Prostate gland (tissue), 2 donors: ENCODE results near the gene EEF1G. TPM values are rescaled to one million over a fixed set of nuclear protein-coding genes. Genes with fewer than 3 reads are reported as not detected.
A peak's percentile ranks its signal among the peaks of the same experiment; 100 is the strongest.

Experiments used
- DNase-seq: peaks from one replicate; pipeline ENCODE4 v3.0.0-alpha.2; 2019; ENCODE audit warnings: low spot score
- H3K27ac ChIP-seq, 2 donors: fragments of 200-600 bp; sonication (generic); 2 replicates each; pipeline ENCODE4 v1.5.1; 2017 to 2019
- H3K27me3 ChIP-seq: fragments of 200-600 bp; sonication (generic); replicated peaks from 2 replicates; pipeline ENCODE4 v1.5.1; 2019; ENCODE audit not compliant: insufficient read depth
- H3K36me3 ChIP-seq, 2 donors: fragments of 200-600 bp; sonication (generic); 1 replicate in 1 of 2; 2 replicates in 1 of 2; pipeline versions ENCODE4 v1.5.1 to v1.8.1; 2017 to 2019
- H3K4me1 ChIP-seq: fragments of 200-600 bp; sonication (generic); replicated peaks from 2 replicates; pipeline ENCODE4 v1.5.1; 2019
- H3K4me3 ChIP-seq, 2 donors: fragments of 200-600 bp; sonication (generic); 2 replicates each; pipeline ENCODE4 v1.5.1; 2017 to 2019
- H3K9me3 ChIP-seq: fragments of 200-600 bp; sonication (generic); 2 replicates; pipeline ENCODE4 v1.5.1; 2017
- POLR2A ChIP-seq: fragments of 450-650 bp; IDR thresholded peaks from one replicate; pipeline ENCODE4 v1.6.1; 2016; ENCODE audit warnings: antibody characterized with exemption, mild to moderate bottlenecking
- POLR2AphosphoS5 ChIP-seq: sonication (generic); formaldehyde crosslinking; IDR thresholded peaks from one replicate; pipeline ENCODE4 v1.6.1; 2017; ENCODE audit warnings: antibody characterized with exemption
- WGBS: methylation state at CpG from one replicate; pipeline ENCODE4 v1.1.5; 2018; 5-methylcytosine and 5-hydroxymethylcytosine counted together
- intact Hi-C: fragments of 100-400 bp; cut with DNase I; formaldehyde crosslinking; loops from one replicate; pipeline ENCODE4 v1.14.2; 2022
- total RNA-seq, 2 donors: library from RNA; depleted of rRNA; stranded (reverse); fragments of >200 nt; gene quantifications; one replicate each; pipeline ENCODE4 v1.1.0, GENCODE V29; 2016
- TF ChIP-seq, protein P1 (sequence below), 4 experiments: fragments of 200-600 bp in 2 of 4; fragments of 450-650 bp in 2 of 4; sonication (generic) in 2 of 4; IDR thresholded peaks; 1 replicate in 3 of 4; 2 replicates in 1 of 4; pipeline ENCODE4 v1.5.1; 2016 to 2019; ENCODE audit warnings: antibody characterized with exemption in 4 of 4, mild to moderate bottlenecking in 2 of 4, moderate library complexity in 2 of 4

Gene EEF1G
- total RNA-seq, 2 donors from 2014 or later: 1,254 to 2,389 TPM

DNA sequence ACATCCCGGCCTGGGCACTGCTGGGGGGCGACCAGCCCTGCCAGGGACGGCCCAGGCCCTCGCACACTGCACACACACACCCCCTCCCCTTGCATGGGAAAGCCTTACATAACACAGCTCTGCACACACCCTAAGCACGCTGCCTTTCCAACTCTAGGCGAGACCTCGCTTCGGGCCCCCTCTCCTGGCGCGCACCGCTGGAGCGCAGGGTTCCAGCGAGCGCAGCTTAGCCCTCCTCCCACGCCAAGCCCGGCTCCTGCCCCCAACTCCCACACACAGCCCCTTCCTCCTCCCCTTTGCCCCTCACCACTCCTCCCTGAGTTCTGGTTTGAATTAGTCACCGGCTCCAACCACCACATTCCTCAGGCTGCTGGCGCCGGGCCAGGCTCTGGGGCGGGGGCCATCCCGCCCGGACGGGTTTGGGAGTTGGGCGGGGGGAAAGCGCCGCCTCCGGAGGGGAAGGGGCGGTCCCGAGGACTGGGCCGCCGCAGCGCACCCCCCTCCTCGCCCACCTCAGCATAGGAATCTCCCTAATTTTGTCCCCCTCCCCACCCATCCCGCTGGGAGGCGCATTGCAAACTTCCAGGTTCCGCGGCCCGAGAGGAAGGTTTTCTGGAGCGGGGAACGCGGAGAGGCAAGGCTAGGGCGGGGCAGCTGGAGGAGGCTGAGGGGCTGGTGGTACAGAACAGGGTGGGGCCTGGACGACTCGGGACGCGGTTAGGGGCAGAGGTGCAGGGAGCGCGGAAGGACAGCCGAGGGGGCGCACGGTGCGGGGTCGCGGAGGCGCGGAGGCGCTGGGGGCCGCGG, 28.1 kb downstream of the EEF1G start:
- H3K4me3 ChIP-seq: peak overlapping the region; percentile 93 to 98
- H3K27me3 ChIP-seq: no peaks in the 10 kb centered on the region
- WGBS: under 1% methylated on average over 59 of the region's 59 CpGs
- H3K9me3 ChIP-seq: no peaks in the 10 kb centered on the region
- TF ChIP-seq POLR2A: peak; percentile 63
- peak; percentile 93 for TF ChIP-seq POLR2AphosphoS5
- TF ChIP-seq, protein P1, sequence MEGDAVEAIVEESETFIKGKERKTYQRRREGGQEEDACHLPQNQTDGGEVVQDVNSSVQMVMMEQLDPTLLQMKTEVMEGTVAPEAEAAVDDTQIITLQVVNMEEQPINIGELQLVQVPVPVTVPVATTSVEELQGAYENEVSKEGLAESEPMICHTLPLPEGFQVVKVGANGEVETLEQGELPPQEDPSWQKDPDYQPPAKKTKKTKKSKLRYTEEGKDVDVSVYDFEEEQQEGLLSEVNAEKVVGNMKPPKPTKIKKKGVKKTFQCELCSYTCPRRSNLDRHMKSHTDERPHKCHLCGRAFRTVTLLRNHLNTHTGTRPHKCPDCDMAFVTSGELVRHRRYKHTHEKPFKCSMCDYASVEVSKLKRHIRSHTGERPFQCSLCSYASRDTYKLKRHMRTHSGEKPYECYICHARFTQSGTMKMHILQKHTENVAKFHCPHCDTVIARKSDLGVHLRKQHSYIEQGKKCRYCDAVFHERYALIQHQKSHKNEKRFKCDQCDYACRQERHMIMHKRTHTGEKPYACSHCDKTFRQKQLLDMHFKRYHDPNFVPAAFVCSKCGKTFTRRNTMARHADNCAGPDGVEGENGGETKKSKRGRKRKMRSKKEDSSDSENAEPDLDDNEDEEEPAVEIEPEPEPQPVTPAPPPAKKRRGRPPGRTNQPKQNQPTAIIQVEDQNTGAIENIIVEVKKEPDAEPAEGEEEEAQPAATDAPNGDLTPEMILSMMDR (IDR thresholded peaks at IDR 0.05): peak in 2 of 4 experiments; percentile 3 to 30
- intact Hi-C loops: loop anchor here (2.0 to 5.0 kb wide), 3 partner anchors 15 to 67 kb away; partner anchors contain the start of genes EML3 and ROM1
- H3K4me1 ChIP-seq: peaks cover 44% of the 10 kb centered on the region
- H3K27ac ChIP-seq: peak overlapping the region; percentile 97 to 99
- peak; percentile 92 for DNase-seq
- H3K36me3 ChIP-seq: no peaks in the 10 kb centered on the region

DNA sequence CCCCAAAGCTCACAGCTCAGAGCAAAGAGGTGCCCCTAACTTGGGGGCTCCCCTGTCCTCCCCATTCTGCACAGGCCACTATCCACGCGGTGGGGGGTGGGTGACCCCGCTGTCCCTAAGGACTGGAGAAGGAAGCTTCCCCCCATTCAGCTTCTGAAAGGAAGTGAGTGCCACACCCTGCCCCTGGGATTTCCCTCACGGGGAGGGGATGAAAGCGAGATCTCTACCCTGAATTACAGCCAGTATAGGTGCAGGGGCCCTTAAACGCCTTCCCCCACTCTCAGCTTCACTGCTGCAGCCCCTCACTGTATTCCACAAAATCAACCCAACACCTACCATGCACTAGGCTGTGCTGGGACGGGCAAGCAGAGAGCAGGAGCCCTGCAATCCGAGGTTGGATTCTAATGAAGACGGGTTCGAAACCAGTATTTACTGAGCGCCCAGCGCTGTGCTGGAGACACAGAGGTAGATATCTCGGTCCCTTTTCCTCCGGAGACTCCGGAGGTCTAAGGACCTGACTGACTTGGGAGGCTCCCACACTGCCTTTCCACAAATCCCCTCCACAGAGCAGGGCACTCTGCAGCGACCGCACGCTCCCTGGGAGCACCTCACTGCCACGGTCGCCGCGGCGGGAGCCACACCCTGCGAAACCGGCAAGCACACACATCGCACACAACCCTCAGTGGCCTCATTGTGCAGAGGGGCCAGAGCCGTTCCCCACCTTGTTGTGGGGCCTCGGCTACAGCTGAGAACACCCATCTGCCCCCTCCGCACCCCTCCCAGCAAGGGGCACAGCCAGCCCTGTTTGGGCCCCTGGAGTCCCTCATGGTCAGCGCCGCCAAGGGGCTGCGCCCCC, 28.9 kb downstream of the EEF1G start:
- Histone ChIP-seq H3K27me3 (no peaks in the 10 kb centered on the region), H3K36me3 (no peaks in the 10 kb centered on the region), H3K4me1 (peaks cover 53% of the 10 kb centered on the region), H3K9me3 (no peaks in the 10 kb centered on the region), H3K4me3 (peak overlapping the region; percentile 93 to 98), H3K27ac (peak overlapping the region; percentile 97 to 99)
- no peak for DNase-seq
- no peak for TF ChIP-seq POLR2A
- TF ChIP-seq POLR2AphosphoS5: no peak
- TF ChIP-seq, protein P1 (IDR thresholded peaks at IDR 0.05): no peak
- intact Hi-C loops: loop anchor here (2.0 to 5.0 kb wide), 4 partner anchors 16 to 98 kb away; partner anchors contain the start of genes EML3 and ROM1
- 11% methylated on average over 26 of the region's 32 CpGs for WGBS

GRCh38 chr11:62543680-62544444, 29.8 kb downstream of the EEF1G start:
- no peaks in the 10 kb centered on the region for H3K27me3 ChIP-seq
- H3K27ac ChIP-seq: peak overlapping the region; percentile 97 to 99
- WGBS: 26% methylated on average over 22 of the region's 22 CpGs
- H3K9me3 ChIP-seq: no peaks in the 10 kb centered on the region
- peak; percentile 25 for DNase-seq
- peaks cover 55% of the 10 kb centered on the region for H3K4me1 ChIP-seq
- H3K36me3 ChIP-seq: no peaks in the 10 kb centered on the region
- peak overlapping the region; percentile 93 to 98 for H3K4me3 ChIP-seq
- intact Hi-C loops: loop anchor here (2.0 to 5.0 kb wide), 4 partner anchors 17 to 149 kb away; no protein-coding TSS in a partner anchor
- no peak for TF ChIP-seq POLR2A
- TF ChIP-seq POLR2AphosphoS5: no peak
- TF ChIP-seq, protein P1 (IDR thresholded peaks at IDR 0.05): no peak

DNA sequence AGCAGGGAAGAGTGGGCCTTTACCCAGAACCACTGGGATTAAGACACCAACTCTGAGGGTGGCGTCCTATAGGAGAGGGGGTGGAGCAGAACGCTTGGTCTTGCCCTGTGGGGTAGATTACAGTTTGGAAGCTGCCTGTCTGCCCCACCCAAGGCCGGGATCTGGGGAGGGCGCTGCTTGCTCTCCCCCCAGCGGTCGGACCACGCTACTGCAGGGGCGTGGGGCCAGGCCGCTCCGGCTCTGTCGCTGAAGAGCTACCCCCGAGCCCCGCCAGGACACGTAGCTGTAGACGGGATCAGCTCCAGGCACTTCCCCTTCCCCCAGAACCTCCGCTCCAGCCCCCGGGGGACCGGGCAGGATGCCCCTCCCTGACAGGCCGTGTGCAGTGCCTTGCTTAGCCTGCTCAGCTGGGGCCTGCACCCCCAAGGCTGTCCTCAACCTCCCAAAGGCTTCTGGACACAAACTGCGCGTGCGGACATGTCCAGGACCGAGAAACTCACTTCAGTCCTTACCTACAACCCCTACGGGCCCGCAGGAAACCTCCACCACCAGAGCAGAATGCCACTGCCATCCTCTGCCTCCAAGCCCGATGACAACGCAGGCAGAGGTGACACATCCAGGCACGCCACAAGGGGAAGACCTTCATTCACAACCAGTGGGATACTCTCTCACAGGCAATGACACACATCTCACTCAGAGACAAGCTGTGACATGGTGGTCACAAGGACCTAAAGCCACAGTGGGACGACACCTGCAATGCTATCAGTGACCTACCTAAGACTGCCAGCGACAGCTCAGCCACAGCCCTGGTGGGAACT, 30.7 kb downstream of the EEF1G start:
- no peaks in the 10 kb centered on the region for H3K27me3 ChIP-seq
- WGBS: 8% methylated on average over 30 of the region's 30 CpGs
- intact Hi-C loops: loop anchor here (2.0 to 5.0 kb wide), 3 partner anchors 96 to 148 kb away; no protein-coding TSS in a partner anchor
- peak overlapping the region; percentile 93 to 98 for H3K4me3 ChIP-seq
- no peaks in the 10 kb centered on the region for H3K36me3 ChIP-seq
- H3K4me1 ChIP-seq: peaks cover 53% of the 10 kb centered on the region
- peak; percentile 64 for DNase-seq
- H3K27ac ChIP-seq: peak overlapping the region; percentile 97 to 99
- no peaks in the 10 kb centered on the region for H3K9me3 ChIP-seq
- TF ChIP-seq POLR2A: no peak
- TF ChIP-seq, protein P1 (IDR thresholded peaks at IDR 0.05): peak; percentile 98 to 99 (median 98)
- TF ChIP-seq POLR2AphosphoS5: peak; percentile 57
